Urinary bladder (tissue), 4 donors: ENCODE measurements around the gene NPRL2. TPM values are rescaled to one million over a fixed set of nuclear protein-coding genes. Genes with fewer than 3 reads are reported as not detected.
"Not testable (repeated sequence)": the region's sequence is repeated elsewhere in the genome, so short reads cannot be mapped to it uniquely, and the experiment has no call there.

Experiments
- DNase-seq: peaks from one replicate; pipeline ENCODE4 v3.0.0-alpha.2; 2015; ENCODE audit errors: extremely low spot score
- H3K27ac ChIP-seq: one replicate; pipeline ENCODE4 v1.5.1; 2013; ENCODE audit warnings: low read depth, mild to moderate bottlenecking, moderate library complexity
- H3K36me3 ChIP-seq: one replicate; pipeline ENCODE4 v1.6.1; 2013; ENCODE audit warnings: mild to moderate bottlenecking, moderate library complexity; ENCODE audit not compliant: insufficient read depth
- H3K4me1 ChIP-seq: one replicate; pipeline ENCODE4 v1.6.1; 2013; ENCODE audit warnings: mild to moderate bottlenecking, moderate library complexity; ENCODE audit not compliant: insufficient read depth
- H3K4me3 ChIP-seq: one replicate; pipeline ENCODE4 v1.5.1; 2013; ENCODE audit warnings: low read depth, low read length
- WGBS: extraction: QIAGEN DNeasy Blood & Tissue Kit; methylation state at CpG from one replicate; pipeline ENCODE4 v1.1.7; 2013; 5-methylcytosine and 5-hydroxymethylcytosine counted together
- polyA plus RNA-seq: library from polyadenylated mRNA; stranded (reverse); fragments of 200-250 nt; gene quantifications from one replicate; pipeline ENCODE4 v1.2.3, GENCODE V29; 2013
- total RNA-seq: library from RNA; depleted of rRNA; stranded (reverse); fragments of >200 nt; gene quantifications from one replicate; pipeline ENCODE4 v1.2.3, GENCODE V29; 2014
- donor health status: healthy with polysubstance abuse.
- donor health status: healthy.

Gene NPRL2
- total and polyA plus RNA-seq, 2 donors: 17.0 to 17.3 TPM

GRCh38 chr3:50314816-50315215, 35.8 kb downstream of the NPRL2 start:
- 95% methylated on average over 4 of the region's 4 CpGs for WGBS
- DNase-seq: no peak
- no peak overlapping the region for H3K4me3 ChIP-seq
- no peaks in the 10 kb centered on the region for H3K36me3 ChIP-seq
- H3K27ac ChIP-seq: no peak overlapping the region
- no peaks in the 10 kb centered on the region for H3K4me1 ChIP-seq

DNA sequence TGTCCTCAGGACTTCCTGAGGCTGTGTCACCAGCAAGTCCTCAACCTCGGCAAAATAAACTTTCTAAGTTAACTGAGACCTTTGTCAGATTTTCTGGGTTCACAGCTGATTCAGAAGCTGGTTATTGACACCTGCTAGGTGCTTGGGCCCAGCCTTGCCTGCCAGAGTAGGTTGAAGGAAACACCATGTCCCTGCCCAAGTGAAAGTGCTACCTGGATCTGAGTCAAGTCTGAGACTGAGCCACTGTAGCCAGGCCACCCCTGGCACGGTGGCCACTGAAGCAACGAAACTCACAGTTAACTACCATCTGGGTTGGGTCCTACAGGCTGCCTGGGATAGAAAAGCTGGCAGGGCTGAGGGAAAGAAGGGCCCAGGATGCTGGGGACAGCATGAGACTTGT, 36.2 kb downstream of the NPRL2 start:
- Histone ChIP-seq H3K4me1 (no peaks in the 10 kb centered on the region), H3K27ac (peak overlapping the region; percentile 18), H3K36me3 (no peaks in the 10 kb centered on the region), H3K4me3 (no peak overlapping the region)
- 81% methylated on average over 3 of the region's 3 CpGs for WGBS
- no peak for DNase-seq

DNA sequence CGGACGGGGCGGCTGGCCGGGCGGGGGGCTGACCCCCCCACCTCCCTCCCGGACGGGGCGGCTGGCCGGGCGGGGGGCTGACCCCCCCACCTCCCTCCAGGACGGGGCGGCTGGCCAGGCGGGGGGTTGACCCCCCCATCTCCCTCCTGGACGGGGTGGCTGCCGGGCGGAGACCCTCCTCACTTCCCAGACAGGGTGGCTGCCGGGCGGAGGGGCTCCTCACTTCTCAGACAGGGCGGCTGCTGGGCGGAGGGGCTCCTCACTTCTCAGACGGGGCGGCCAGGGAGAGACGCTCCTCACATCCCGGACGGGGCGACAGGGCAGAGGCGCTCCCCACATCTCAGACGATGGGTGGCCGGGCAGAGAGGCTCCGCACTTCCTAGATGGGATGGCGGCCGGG, 38.5 kb downstream of the NPRL2 start:
- 91% methylated on average over 32 of the region's 32 CpGs for WGBS
- H3K36me3 ChIP-seq, H3K4me1 ChIP-seq, DNase-seq, H3K27ac ChIP-seq, H3K4me3 ChIP-seq: not testable (repeated sequence)

- H3K27ac ChIP-seq: no peak overlapping the region
These were observed 46.0 kb downstream of the NPRL2 start for GRCh38 chr3:50304601-50305000.

GRCh38 chr3:50303013-50303815, 47.4 kb downstream of the NPRL2 start, which contains the start of gene HYAL1:
HYAL1 (minus strand) TSS chr3:50303574; CDS start chr3:50302956, 618 bp downstream.
- H3K4me3 ChIP-seq: no peak within 1 kb of the TSS

More at GRCh38 chr3:50304601-50305000, 46.0 kb downstream of the NPRL2 start:
- no peaks in the 10 kb centered on the region for H3K4me1 ChIP-seq
- DNase-seq: no peak
- H3K36me3 ChIP-seq: no peaks in the 10 kb centered on the region
- H3K4me3 ChIP-seq: no peak overlapping the region

GRCh38 chr3:50302095-50303012, 48.2 kb downstream of the NPRL2 start:
- no peak overlapping the region for H3K27ac ChIP-seq
- no peaks in the 10 kb centered on the region for H3K4me1 ChIP-seq
- H3K36me3 ChIP-seq: no peaks in the 10 kb centered on the region
- no peak for DNase-seq
- WGBS: 88% methylated on average over 32 of the region's 32 CpGs
- no peak overlapping the region for H3K4me3 ChIP-seq

More at GRCh38 chr3:50303013-50303815, 47.4 kb downstream of the NPRL2 start, which contains the start of gene HYAL1:
- no peak for DNase-seq
- no peaks in the 10 kb centered on the region for H3K36me3 ChIP-seq
- no peaks in the 10 kb centered on the region for H3K4me1 ChIP-seq
- WGBS: 56% methylated on average over 14 of the region's 14 CpGs
- H3K27ac ChIP-seq: no peak within 1 kb of the TSS

DNA sequence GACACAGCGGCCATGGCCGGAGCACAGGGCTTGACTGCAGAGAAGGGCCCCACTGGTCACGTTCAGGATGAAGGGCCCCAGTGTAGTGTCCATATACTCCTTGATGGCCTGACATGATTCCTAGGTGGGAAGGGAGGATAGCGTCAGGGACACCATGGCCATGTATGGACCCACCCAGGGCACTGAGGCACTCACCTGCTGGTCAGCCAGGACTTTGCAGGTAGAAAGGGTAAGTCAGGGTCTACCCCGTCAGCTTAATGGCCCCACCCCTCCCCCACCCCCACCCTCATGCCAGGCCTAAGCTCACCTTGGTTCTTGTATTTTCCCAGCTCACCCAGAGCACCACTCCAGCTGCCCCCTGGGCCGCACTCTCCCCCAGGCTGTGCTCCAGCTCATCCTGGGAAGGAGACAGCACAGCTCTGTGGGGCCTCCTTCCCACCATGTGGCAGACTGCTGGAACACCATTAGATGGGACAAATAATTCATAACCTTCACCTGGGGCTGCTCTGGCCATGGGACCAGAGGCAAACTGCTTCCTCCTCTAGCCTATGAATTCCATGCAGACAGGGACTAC, 49.8 kb downstream of the NPRL2 start:
- DNase-seq: no peak
- Histone ChIP-seq H3K4me1 (no peaks in the 10 kb centered on the region), H3K27ac (no peak overlapping the region), H3K36me3 (no peaks in the 10 kb centered on the region), H3K4me3 (no peak overlapping the region)
- WGBS: 83% methylated on average over 6 of the region's 6 CpGs

GRCh38 chr3:50299929-50300680, 50.5 kb downstream of the NPRL2 start:
- peak overlapping the region; percentile 55 for H3K27ac ChIP-seq
- no peak for DNase-seq
- no peaks in the 10 kb centered on the region for H3K4me1 ChIP-seq
- peak overlapping the region; percentile 34 for H3K4me3 ChIP-seq
- 49% methylated on average over 12 of the region's 12 CpGs for WGBS
- H3K36me3 ChIP-seq: no peaks in the 10 kb centered on the region

DNA sequence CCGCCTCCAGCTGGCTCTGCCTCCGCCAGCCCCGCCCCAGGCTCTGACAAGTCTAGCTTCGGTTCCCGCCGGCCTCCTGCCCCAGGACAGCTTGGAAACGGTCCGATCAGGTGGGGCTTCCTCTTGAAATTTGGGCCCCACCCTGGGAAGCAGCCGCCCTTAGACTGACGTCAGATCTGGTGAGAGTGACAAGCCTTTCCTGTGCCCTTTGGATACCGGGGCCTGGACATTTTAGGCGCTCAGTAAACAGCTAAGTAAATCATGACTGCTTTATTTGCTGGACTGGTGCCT, 51.0 kb downstream of the NPRL2 start:
- peak overlapping the region; percentile 55 for H3K27ac ChIP-seq
- no peaks in the 10 kb centered on the region for H3K36me3 ChIP-seq
- no peak for DNase-seq
- H3K4me3 ChIP-seq: peak overlapping the region; percentile 34
- WGBS: under 1% methylated on average over 12 of the region's 12 CpGs
- no peaks in the 10 kb centered on the region for H3K4me1 ChIP-seq

- Histone ChIP-seq H3K27ac (peak within 1 kb of the TSS; percentile 82), H3K4me3 (peak within 1 kb of the TSS; percentile 52), H3K4me1 (no peaks in the 10 kb centered on the region), H3K36me3 (no peaks in the 10 kb centered on the region)
- peak; percentile 98 for DNase-seq
- under 1% methylated on average over 61 of the region's 61 CpGs for WGBS
These were observed 51.5 kb downstream of the NPRL2 start, which contains the start of the genes HYAL3 and NAA80 for GRCh38 chr3:50298836-50299637. HYAL3 (minus strand) TSS chr3:50299405; CDS start chr3:50295602, 3,803 bp downstream. NAA80 (minus strand) TSS chr3:50299405; CDS start chr3:50297463, 1,942 bp downstream.

GRCh38 chr3:50297896-50298725, 52.5 kb downstream of the NPRL2 start:
- no peaks in the 10 kb centered on the region for H3K36me3 ChIP-seq
- peak overlapping the region; percentile 52 for H3K4me3 ChIP-seq
- H3K4me1 ChIP-seq: no peaks in the 10 kb centered on the region
- no peak for DNase-seq
- peak overlapping the region; percentile 82 for H3K27ac ChIP-seq
- WGBS: 45% methylated on average over 9 of the region's 9 CpGs

DNA sequence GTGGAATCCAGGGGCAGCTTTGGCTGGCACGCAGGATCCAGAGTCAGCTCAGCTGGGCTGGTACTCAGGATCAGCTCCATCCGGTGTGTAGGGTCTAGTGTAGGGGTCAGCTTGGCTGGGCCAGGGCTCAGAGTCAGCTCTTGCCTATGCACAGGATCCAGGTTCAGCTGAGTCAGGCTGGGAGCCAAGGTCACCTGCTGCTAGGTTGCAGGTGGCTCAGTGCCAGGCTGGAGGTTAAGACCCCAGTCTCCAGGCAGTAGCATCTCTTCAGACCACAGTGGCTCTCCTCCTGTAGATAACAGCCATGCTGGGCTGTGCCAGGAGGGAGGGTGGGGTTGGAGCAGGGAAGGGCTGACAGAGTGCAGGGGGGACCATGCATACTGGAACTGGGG, 53.2 kb downstream of the NPRL2 start:
- no peak overlapping the region for H3K4me3 ChIP-seq
- 87% methylated on average over 2 of the region's 2 CpGs for WGBS
- no peak for DNase-seq
- no peaks in the 10 kb centered on the region for H3K36me3 ChIP-seq
- H3K4me1 ChIP-seq: no peaks in the 10 kb centered on the region
- no peak overlapping the region for H3K27ac ChIP-seq
